GM12878 (cell line): ENCODE measurements around the gene ANGPTL2. TPM values are rescaled to one million over a fixed set of nuclear protein-coding genes. Genes with fewer than 3 reads are reported as not detected.

Source experiments
- ATAC-seq: fragments of 200-7000 bp; cut with Tn5 transposase; 3 replicates; pipeline ENCODE4 v1.9.1; 2020; ENCODE audit warnings: mild to moderate bottlenecking, moderate library complexity
- BruUV-seq: library from RNA; stranded (reverse); fragments of 400-500 nt; replicated peaks from 2 replicates; lab custom pipeline; 2021; lab: Mats Ljungman, UMichigan
- CTCF ChIA-PET: fragments of 300-600 bp; sonication (Branson Sonifier 250); formaldehyde crosslinking; extraction: SDS; loops from one replicate; lab custom pipeline; 2021; ENCODE audit warnings: inconsistent platforms; lab: Yijun Ruan, JAX
- POLR2A ChIA-PET: fragments of 350-600 bp; formaldehyde crosslinking; extraction: SDS; loops from one replicate; lab custom pipeline; 2021; ENCODE audit warnings: inconsistent platforms; lab: Charles Lee
- RAD21 ChIA-PET: fragments of 300-600 bp; sonication (Branson Sonifier 250); formaldehyde crosslinking; loops from one replicate; lab custom pipeline; 2023; ENCODE audit warnings: antibody characterized with exemption; ENCODE audit not compliant: unreplicated experiment; lab: Charles Lee
- SMC1A ChIA-PET: fragments of 300-600 bp; sonication (Branson Sonifier 250); formaldehyde crosslinking; loops from one replicate; lab custom pipeline; 2023; ENCODE audit not compliant: unreplicated experiment, uncharacterized antibody; lab: Charles Lee
- DNase-seq: peaks from one replicate; pipeline ENCODE4 v3.0.0-alpha.2; 2011; ENCODE audit warnings: low read depth, low spot score
- FAIRE-seq: peaks from 3 replicates; lab custom pipeline; 2011; peaks lifted over from hg19 to GRCh38; lab: Jason Lieb, UNC
- H2AFZ ChIP-seq: 2 replicates; pipeline ENCODE4 v1.6.0; 2011; ENCODE audit warnings: low read depth, low read length, control low read depth; ENCODE audit not compliant: control insufficient read depth
- H3K27ac ChIP-seq: 2 replicates; pipeline ENCODE4 v1.5.1; 2011; ENCODE audit warnings: control low read depth; ENCODE audit not compliant: control insufficient read depth, insufficient read depth
- H3K27me3 ChIP-seq, 2 experiments: replicated peaks in 1 of 2; 2 replicates each; pipeline versions ENCODE4 v1.6.0 to v1.6.1; 2011; ENCODE audit warnings: low read length in 1 of 2; ENCODE audit not compliant: control insufficient read depth in 2 of 2, insufficient read depth in 2 of 2
- H3K36me3 ChIP-seq, 2 experiments: 2 replicates each; pipeline ENCODE4 v1.5.1; 2011; ENCODE audit warnings: low read length in 1 of 2; ENCODE audit not compliant: control insufficient read depth in 2 of 2, insufficient read depth in 2 of 2
- H3K4me1 ChIP-seq: 2 replicates; pipeline ENCODE4 v1.6.1; 2011; ENCODE audit warnings: mild to moderate bottlenecking, low read length, moderate library complexity, mixed read lengths; ENCODE audit not compliant: control insufficient read depth, insufficient read depth
- H3K4me2 ChIP-seq: 2 replicates; pipeline ENCODE4 v1.6.0; 2011; ENCODE audit warnings: control low read depth; ENCODE audit not compliant: control insufficient read depth, insufficient read depth
- H3K4me3 ChIP-seq: fragments of 200-600 bp; sonication (generic); 2 replicates; pipeline ENCODE4 v1.5.1; 2016
- H3K79me2 ChIP-seq: 2 replicates; pipeline ENCODE4 v1.6.0; 2011; ENCODE audit warnings: low read length; ENCODE audit not compliant: control insufficient read depth, insufficient read depth
- H3K9ac ChIP-seq: 2 replicates; pipeline ENCODE4 v1.8.0; 2011; ENCODE audit warnings: low read length, control low read depth, mixed read lengths; ENCODE audit not compliant: control insufficient read depth, insufficient read depth
- H3K9me3 ChIP-seq: replicated peaks from 3 replicates; pipeline ENCODE4 v1.5.1; 2011; ENCODE audit warnings: mild to moderate bottlenecking, low read length; ENCODE audit not compliant: control insufficient read depth, insufficient read depth
- H4K20me1 ChIP-seq: 2 replicates; pipeline ENCODE4 v1.6.0; 2011; ENCODE audit not compliant: control insufficient read depth, insufficient read depth
- BCL11A ChIP-seq: IDR thresholded peaks from 2 replicates; pipeline ENCODE4 v1.6.1; 2011; ENCODE audit warnings: low read depth, low read length
- BHLHE40 ChIP-seq, 2 experiments: fragments of 450-650 bp in 1 of 2; IDR thresholded peaks; 2 replicates each; pipeline ENCODE4 v1.6.1; 2011 to 2017; ENCODE audit warnings: low read depth in 2 of 2, borderline replicate concordance in 1 of 2, improper control_type of control experiment in 1 of 2, low read length in 1 of 2, mild to moderate bottlenecking in 1 of 2
- ELK1 ChIP-seq: IDR thresholded peaks from 2 replicates; pipeline ENCODE4 v1.6.1; 2012; ENCODE audit warnings: low read depth, low read length, improper control_type of control experiment
- HDAC6 ChIP-seq: fragments of 200-600 bp; sonication (generic); IDR thresholded peaks from one replicate; pipeline ENCODE4 v1.8.0; 2017; ENCODE audit warnings: antibody characterized with exemption; ENCODE audit not compliant: unreplicated experiment
- IRF5 ChIP-seq: fragments of 450-650 bp; IDR thresholded peaks from 2 replicates; pipeline ENCODE4 v1.6.1; 2017; ENCODE audit warnings: borderline replicate concordance
- KLF5 ChIP-seq: fragments of 450-650 bp; IDR thresholded peaks from 2 replicates; pipeline ENCODE4 v1.6.1; 2014; ENCODE audit warnings: mild to moderate bottlenecking; ENCODE audit not compliant: partially characterized antibody
- MXI1 ChIP-seq: fragments of 150-350 bp; IDR thresholded peaks from 2 replicates; pipeline ENCODE4 v1.6.1; 2011; ENCODE audit warnings: low read depth, mild to moderate bottlenecking, inconsistent platforms, low read length, improper control_type of control experiment
- MYB ChIP-seq: fragments of 150-350 bp; IDR thresholded peaks from 2 replicates; pipeline ENCODE4 v1.6.1; 2014; ENCODE audit warnings: mild to moderate bottlenecking, low read depth, low read length, borderline replicate concordance
- MYC ChIP-seq: IDR thresholded peaks from 2 replicates; pipeline ENCODE4 v1.6.1; 2011; ENCODE audit warnings: mild to moderate bottlenecking, low read length, moderate library complexity, inconsistent platforms; ENCODE audit not compliant: insufficient read depth, insufficient replicate concordance, insufficient read length, severe bottlenecking
- PML ChIP-seq: IDR thresholded peaks from 2 replicates; pipeline ENCODE4 v1.6.1; 2012; ENCODE audit warnings: low read length, inconsistent platforms
- POLR2AphosphoS5 ChIP-seq: IDR thresholded peaks from 2 replicates; pipeline ENCODE4 v1.6.1; 2011; ENCODE audit warnings: mild to moderate bottlenecking, low read length, inconsistent platforms
- REST ChIP-seq: IDR thresholded peaks from 2 replicates; pipeline ENCODE4 v1.6.1; 2012; ENCODE audit warnings: mild to moderate bottlenecking, low read depth, low read length
- ZZZ3 ChIP-seq: IDR thresholded peaks from 2 replicates; pipeline ENCODE4 v1.6.1; 2011; ENCODE audit warnings: low read depth; ENCODE audit not compliant: control insufficient read depth, insufficient read length
- WGBS: methylation state at CpG from one replicate; pipeline ENCODE4 v1.1.6; 2016; ENCODE audit warnings: low lambda C conversion rate; ENCODE audit not compliant: insufficient replicate concordance, insufficient coverage; ENCODE audit errors: missing lambda C conversion rate; 5-methylcytosine and 5-hydroxymethylcytosine counted together
- in situ Hi-C: fragments of 300-500 bp; cut with MboI; formaldehyde crosslinking; loops from 9 replicates; pipeline ENCODE4 v1.14.3; 2018; ENCODE audit warnings: mixed read lengths
- intact Hi-C: fragments of 100-400 bp; cut with micrococcal nuclease; formaldehyde crosslinking; loops from one replicate; pipeline ENCODE4 v1.14.2; 2022; ENCODE audit not compliant: unreplicated experiment
- polyA plus RNA-seq, 11 experiments: library from polyadenylated mRNA; depleted of rRNA in 4 of 11; unstranded in 6 of 11; stranded (reverse) in 5 of 11; fragments of >200 nt; fragmentation: Nextera tagmentation in 4 of 11; fragmentation: Illumina TruSeq in 1 of 11; extraction: Ambion mirVana in 4 of 11; extraction: Trizol in 1 of 11; gene quantifications; 1 replicate in 1 of 11; 2 replicates in 10 of 11; pipeline versions ENCODE4 v1.2.1 to v1.2.3, GENCODE V29; 2011 to 2016; ENCODE audit warnings: inconsistent platforms in 2 of 11, missing spikeins in 2 of 11, low read depth in 1 of 11
- total RNA-seq, 4 experiments: library from RNA; depleted of rRNA in 3 of 4; stranded (reverse); fragments of >200 nt in 3 of 4; fragmentation: Illumina TruSeq in 1 of 4; extraction: Trizol in 1 of 4; gene quantifications; 2 replicates each; pipeline versions ENCODE4 v1.2.1 to v1.2.3, GENCODE V29; 2013 to 2021

Gene ANGPTL2
- total and polyA plus RNA-seq, 10 of the 15 experiments (the other 5 are each of a cell fraction or from before 2014, with no cell fraction given): 0.13 to 2.6 (median 0.82) TPM; not detected in 1

- no peak for TF ChIP-seq ZZZ3
Observed at GRCh38 chr9:127078988-127079387, 43.4 kb downstream of the ANGPTL2 start (continued).

GRCh38 chr9:127078336-127078735 is 44.1 kb downstream of the ANGPTL2 start:
- RAD21 ChIA-PET: no interaction called here
- Histone ChIP-seq H3K27ac (no peak overlapping the region), H3K4me2 (no peak overlapping the region), H3K79me2 (no peaks in the 10 kb centered on the region), H3K4me1 (no peaks in the 10 kb centered on the region), H3K9ac (no peak overlapping the region), H3K9me3 (no peaks in the 10 kb centered on the region), H3K36me3 (no peaks in the 10 kb centered on the region; a peak in 1 of 4 replicates), H3K27me3 (no peaks in the 10 kb centered on the region), H2AFZ (no peak overlapping the region), H3K4me3 (no peak overlapping the region), H4K20me1 (no peaks in the 10 kb centered on the region)
- CTCF ChIA-PET: interaction anchor here (0.6 kb wide), 1 partner anchor 13 kb away, joined by 3 read pairs; no protein-coding TSS in a partner anchor
- FAIRE-seq: no peak
- WGBS: 80% methylated on average over 6 of the region's 6 CpGs
- in situ Hi-C loops: no loop called here
- ATAC-seq: no peak
- intact Hi-C loops: no loop called here
- BruUV-seq: no TSS peak
- SMC1A ChIA-PET: interaction anchor here (0.7 to 1.4 kb wide), 5 partner anchors 16 to 95 kb away, joined by 3 to 4 read pairs (median 3); no protein-coding TSS in a partner anchor
- no peak for DNase-seq
- POLR2A ChIA-PET: interaction anchor here (0.5 kb wide), 1 partner anchor 249 kb away, joined by 3 read pairs; no protein-coding TSS in a partner anchor
- no peak for TF ChIP-seq PML
- no peak for TF ChIP-seq KLF5
- TF ChIP-seq REST: no peak
- TF ChIP-seq BCL11A: no peak
- no peak for TF ChIP-seq BHLHE40 (IDR thresholded peaks at IDR 0.05; ENCODE audit: borderline replicate concordance in 1 of 2, low read depth in 2 of 2, low read length in 1 of 2)
- no peak for TF ChIP-seq MYC
- no peak for TF ChIP-seq IRF5
- TF ChIP-seq POLR2AphosphoS5: no peak
- no peak for TF ChIP-seq HDAC6
- TF ChIP-seq ELK1: no peak
- TF ChIP-seq MYB: no peak
- TF ChIP-seq MXI1: no peak
